HT-29 (cell line): ENCODE results near the gene MFSD2A. TPM values are rescaled to one million over a fixed set of nuclear protein-coding genes. Genes with fewer than 3 reads are reported as not detected.
"Not testable (repeated sequence)": the region's sequence is repeated elsewhere in the genome, so short reads cannot be mapped to it uniquely, and the experiment has no call there.

Experiments used
- DNase-seq: peaks from one replicate; pipeline ENCODE4 v3.0.0-alpha.2; 2015; ENCODE audit warnings: low spot score
- total RNA-seq: library from RNA; depleted of rRNA; stranded (reverse); fragments of >200 nt; shearing (Covaris generic); gene quantifications from 2 replicates; pipeline ENCODE4 v1.2.3, GENCODE V29; 2014

The MFSD2A gene
- total RNA-seq, 1 experiment from 2014 or later, result 13.7 TPM

- DNase-seq, result no peak
Measured at GRCh38 chr1:39965044-39965443, 10.1 kb downstream of the MFSD2A start.

- DNase-seq, result no peak
Measured at GRCh38 chr1:39969048-39969447, 14.1 kb downstream of the MFSD2A start.

GRCh38 chr1:39969531-39970270 is 14.8 kb downstream of the MFSD2A start:
- DNase-seq, result no peak

- no peak for DNase-seq
Measured at GRCh38 chr1:39970274-39970673, 15.3 kb downstream of the MFSD2A start.

GRCh38 chr1:39971138-39971537 is 16.2 kb downstream of the MFSD2A start:
- DNase-seq, result no peak

- DNase-seq, result peak; percentile 74
Measured at GRCh38 chr1:39973503-39974135, 18.7 kb downstream of the MFSD2A start.

GRCh38 chr1:39976732-39977131 is 21.8 kb downstream of the MFSD2A start:
- DNase-seq, result no peak

- DNase-seq, result no peak
Measured at GRCh38 chr1:39977202-39977601, 22.3 kb downstream of the MFSD2A start.

GRCh38 chr1:39979654-39980053 is 24.7 kb downstream of the MFSD2A start:
- DNase-seq, result no peak

- peak; percentile 69 for DNase-seq
Measured at GRCh38 chr1:39980555-39981313, 25.8 kb downstream of the MFSD2A start.

- no peak for DNase-seq
Measured at GRCh38 chr1:39981385-39981784, 26.4 kb downstream of the MFSD2A start.

- peak; percentile 55 for DNase-seq
Measured at GRCh38 chr1:39981945-39982344, 27.0 kb downstream of the MFSD2A start.

GRCh38 chr1:39984480-39984879 is 29.5 kb downstream of the MFSD2A start:
- not testable (repeated sequence) for DNase-seq

- DNase-seq, result no peak
Measured at GRCh38 chr1:39984951-39985350, 30.0 kb downstream of the MFSD2A start.

- DNase-seq, result no peak
Measured at GRCh38 chr1:39987869-39988268, 32.9 kb downstream of the MFSD2A start.

- DNase-seq, result peak; percentile 72
Measured at GRCh38 chr1:39988618-39989343, 33.8 kb downstream of the MFSD2A start.

- peak; percentile 20 for DNase-seq
Measured at GRCh38 chr1:39990428-39990827, 35.5 kb downstream of the MFSD2A start.

- DNase-seq, result no peak
Measured at GRCh38 chr1:39992234-39992633, 37.3 kb downstream of the MFSD2A start.

GRCh38 chr1:39992888-39993287 is 37.9 kb downstream of the MFSD2A start:
- DNase-seq, result no peak

- DNase-seq, result no peak
Measured at GRCh38 chr1:39995973-39996393, 41.0 kb downstream of the MFSD2A start.

GRCh38 chr1:39996396-39997004 is 41.6 kb downstream of the MFSD2A start:
- no peak for DNase-seq
